ELF-1 (cell line): ENCODE results near the gene NFIB.

Experiments
- DNase-seq: peaks from one replicate; pipeline ENCODE4 v3.0.0-alpha.2; 2016; ENCODE audit warnings: low read depth, low spot score

NFIB gene

GRCh38 chr9:14246951-14247350 lies 67.0 kb downstream of the NFIB start:
- DNase-seq, result no peak

- DNase-seq, result no peak
Measured at GRCh38 chr9:14245901-14246525, 67.9 kb downstream of the NFIB start.

- DNase-seq, result no peak
Measured at GRCh38 chr9:14243514-14244042, 70.4 kb downstream of the NFIB start.

- DNase-seq, result no peak
Measured at GRCh38 chr9:14242150-14242805, 71.7 kb downstream of the NFIB start.

GRCh38 chr9:14240537-14240936 lies 73.4 kb downstream of the NFIB start:
- no peak for DNase-seq

GRCh38 chr9:14238518-14238917 lies 75.4 kb downstream of the NFIB start:
- peak; percentile 56 for DNase-seq

- peak; percentile 84 for DNase-seq
Measured at GRCh38 chr9:14238079-14238478, 75.9 kb downstream of the NFIB start.

GRCh38 chr9:14236591-14236990 lies 77.3 kb downstream of the NFIB start:
- DNase-seq, result no peak

GRCh38 chr9:14232111-14232510 lies 81.8 kb downstream of the NFIB start:
- no peak for DNase-seq

GRCh38 chr9:14231196-14231990 lies 82.5 kb downstream of the NFIB start:
- DNase-seq, result no peak

GRCh38 chr9:14228602-14229001 lies 85.3 kb downstream of the NFIB start:
- no peak for DNase-seq

GRCh38 chr9:14226855-14227532 lies 86.9 kb downstream of the NFIB start:
- no peak for DNase-seq

GRCh38 chr9:14223081-14223480 lies 90.9 kb downstream of the NFIB start:
- no peak for DNase-seq

- DNase-seq, result no peak
Measured at GRCh38 chr9:14222149-14222835, 91.6 kb downstream of the NFIB start.

GRCh38 chr9:14221558-14221957 lies 92.4 kb downstream of the NFIB start:
- no peak for DNase-seq

GRCh38 chr9:14221119-14221518 lies 92.8 kb downstream of the NFIB start:
- DNase-seq, result no peak

GRCh38 chr9:14220256-14220655 lies 93.7 kb downstream of the NFIB start:
- DNase-seq, result no peak

GRCh38 chr9:14219850-14220249 lies 94.1 kb downstream of the NFIB start:
- no peak for DNase-seq

GRCh38 chr9:14218253-14218652 lies 95.7 kb downstream of the NFIB start:
- no peak for DNase-seq

- no peak for DNase-seq
Measured at GRCh38 chr9:14216612-14217194, 97.2 kb downstream of the NFIB start.

GRCh38 chr9:14215614-14216013 lies 98.3 kb downstream of the NFIB start:
- no peak for DNase-seq
